HEK293 (cell line): ENCODE data around the gene JAK3.

Experiments used
- IKZF3 ChIP-seq: fragments of 450-650 bp; IDR thresholded peaks from 2 replicates; pipeline ENCODE4 v1.5.0; 2018; ENCODE audit warnings: missing biosample characterization, mild to moderate bottlenecking, missing genetic modification characterization, moderate library complexity
- KLF9 ChIP-seq: fragments of 450-650 bp; formaldehyde crosslinking; IDR thresholded peaks from 2 replicates; pipeline ENCODE4 v1.5.1; 2016; ENCODE audit warnings: missing biosample characterization, missing genetic modification characterization, low read depth
- REPIN1 ChIP-seq: fragments of 450-650 bp; formaldehyde crosslinking; IDR thresholded peaks from 2 replicates; pipeline ENCODE4 v1.5.1; 2017; ENCODE audit warnings: missing biosample characterization, missing genetic modification characterization, low read depth
- ZBTB17 ChIP-seq: fragments of 450-650 bp; formaldehyde crosslinking; IDR thresholded peaks from 2 replicates; pipeline ENCODE4 v1.5.1; 2016; ENCODE audit warnings: missing biosample characterization, missing genetic modification characterization
- ZBTB44 ChIP-seq: fragments of 450-650 bp; IDR thresholded peaks from 2 replicates; pipeline ENCODE4 v1.5.1; 2018; ENCODE audit warnings: missing biosample characterization, mild to moderate bottlenecking, missing genetic modification characterization
- ZBTB7A ChIP-seq: fragments of 450-650 bp; formaldehyde crosslinking; IDR thresholded peaks from 2 replicates; pipeline ENCODE4 v1.5.1; 2016; ENCODE audit warnings: low read depth, missing biosample characterization, missing genetic modification characterization
- ZEB2 ChIP-seq: fragments of 450-650 bp; formaldehyde crosslinking; IDR thresholded peaks from 2 replicates; pipeline ENCODE4 v1.5.1; 2016; ENCODE audit warnings: missing biosample characterization, missing genetic modification characterization
- ZFHX2 ChIP-seq: fragments of 450-650 bp; formaldehyde crosslinking; conservative IDR thresholded peaks from 2 replicates; pipeline ENCODE4 v1.5.1; 2016; ENCODE audit warnings: missing biosample characterization, missing genetic modification characterization
- ZIC2 ChIP-seq: fragments of 450-650 bp; formaldehyde crosslinking; IDR thresholded peaks from 2 replicates; pipeline ENCODE4 v1.5.1; 2016; ENCODE audit warnings: missing biosample characterization, missing genetic modification characterization
- ZNF112 ChIP-seq: fragments of 450-650 bp; formaldehyde crosslinking; IDR thresholded peaks from 2 replicates; pipeline ENCODE4 v1.5.0; 2017; ENCODE audit warnings: missing biosample characterization, missing genetic modification characterization
- ZNF350 ChIP-seq: fragments of 450-650 bp; formaldehyde crosslinking; IDR thresholded peaks from 2 replicates; pipeline ENCODE4 v1.5.0; 2017; ENCODE audit warnings: missing biosample characterization, mild to moderate bottlenecking, missing genetic modification characterization
- ZNF354C ChIP-seq: fragments of 450-650 bp; formaldehyde crosslinking; IDR thresholded peaks from 2 replicates; pipeline ENCODE4 v1.5.1; 2016; ENCODE audit warnings: missing biosample characterization, missing genetic modification characterization, low read depth, borderline replicate concordance
- ZNF37A ChIP-seq: fragments of 450-650 bp; IDR thresholded peaks from 2 replicates; pipeline ENCODE4 v1.5.1; 2018; ENCODE audit warnings: missing biosample characterization, missing genetic modification characterization
- ZNF394 ChIP-seq: fragments of 450-650 bp; formaldehyde crosslinking; IDR thresholded peaks from 2 replicates; pipeline ENCODE4 v1.5.1; 2016; ENCODE audit warnings: missing biosample characterization, missing genetic modification characterization, mild to moderate bottlenecking, moderate library complexity, borderline replicate concordance
- ZNF473 ChIP-seq: fragments of 450-650 bp; formaldehyde crosslinking; IDR thresholded peaks from 2 replicates; pipeline ENCODE4 v1.5.1; 2017; ENCODE audit warnings: missing biosample characterization, missing genetic modification characterization
- ZNF513 ChIP-seq: fragments of 450-650 bp; IDR thresholded peaks from 2 replicates; pipeline ENCODE4 v1.5.1; 2018; ENCODE audit warnings: missing biosample characterization, missing genetic modification characterization
- ZNF530 ChIP-seq: fragments of 450-650 bp; formaldehyde crosslinking; IDR thresholded peaks from 2 replicates; pipeline ENCODE4 v1.5.1; 2016; ENCODE audit warnings: low read depth, missing biosample characterization, missing genetic modification characterization
- ZNF548 ChIP-seq: fragments of 450-650 bp; formaldehyde crosslinking; IDR thresholded peaks from 2 replicates; pipeline ENCODE4 v1.5.1; 2016; ENCODE audit warnings: missing biosample characterization, missing genetic modification characterization
- ZNF571 ChIP-seq: fragments of 450-650 bp; formaldehyde crosslinking; IDR thresholded peaks from 2 replicates; pipeline ENCODE4 v1.5.0; 2017; ENCODE audit warnings: missing biosample characterization, missing genetic modification characterization
- ZNF664 ChIP-seq: fragments of 450-650 bp; formaldehyde crosslinking; IDR thresholded peaks from 2 replicates; pipeline ENCODE4 v1.5.1; 2016; ENCODE audit warnings: missing biosample characterization, missing genetic modification characterization
- ZSCAN16 ChIP-seq: fragments of 450-650 bp; formaldehyde crosslinking; IDR thresholded peaks from 2 replicates; pipeline ENCODE4 v1.5.1; 2016; ENCODE audit warnings: missing biosample characterization, missing genetic modification characterization
- ZSCAN30 ChIP-seq: fragments of 450-650 bp; IDR thresholded peaks from 2 replicates; pipeline ENCODE4 v1.5.1; 2018; ENCODE audit warnings: missing biosample characterization, mild to moderate bottlenecking, missing genetic modification characterization, moderate library complexity
- TF ChIP-seq, protein P1 (sequence below): fragments of 450-650 bp; formaldehyde crosslinking; IDR thresholded peaks from 2 replicates; pipeline ENCODE4 v1.5.1; 2016; ENCODE audit warnings: missing biosample characterization, missing genetic modification characterization
- TF ChIP-seq, protein P2 (sequence below): fragments of 450-650 bp; formaldehyde crosslinking; IDR thresholded peaks from 2 replicates; pipeline ENCODE4; 2016; ENCODE audit warnings: missing biosample characterization, missing genetic modification characterization

JAK3 gene

DNA sequence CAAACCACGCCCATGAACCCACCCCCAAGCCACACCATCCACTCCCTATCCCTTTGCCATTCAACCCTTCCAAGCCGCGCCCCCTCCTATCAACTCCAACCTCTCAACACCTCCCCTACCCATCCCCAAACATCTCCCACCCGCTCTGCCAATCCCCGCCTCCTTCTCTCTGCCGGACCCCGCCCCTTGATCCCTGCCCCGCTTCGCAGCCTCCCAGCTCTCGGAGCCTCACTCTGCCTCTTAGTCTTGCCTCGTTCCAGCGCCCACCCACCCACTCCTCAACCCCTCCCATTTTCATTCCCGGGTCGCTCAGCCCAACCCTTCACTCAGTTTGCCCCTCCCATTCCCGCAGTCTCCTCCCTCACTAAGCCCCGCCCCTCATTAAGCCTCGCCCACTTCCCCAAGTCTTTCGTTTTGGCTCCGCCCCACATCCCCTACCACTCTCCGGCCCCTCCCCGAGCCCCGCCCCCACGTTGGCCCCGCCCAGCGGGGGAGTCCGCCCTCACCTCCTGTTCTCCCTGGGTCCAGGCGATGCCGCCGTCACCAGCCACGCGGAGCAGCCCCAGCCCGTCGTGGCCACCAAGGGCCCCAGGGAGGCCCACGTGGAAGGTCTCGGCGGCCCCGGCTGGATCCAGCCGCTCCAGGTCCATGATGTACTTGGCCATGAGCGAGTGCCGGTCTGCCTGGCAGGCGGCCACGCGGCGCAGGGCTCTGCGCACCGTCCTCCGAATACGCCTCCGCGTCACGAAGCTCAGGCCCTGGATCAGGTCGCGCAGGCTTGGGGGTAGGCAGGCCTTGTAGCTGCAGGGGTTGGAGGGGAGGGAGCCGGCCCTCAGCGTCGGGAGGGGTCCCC is 5.7 kb downstream of the JAK3 start (continued):
- TF ChIP-seq ZNF112 = no peak
- TF ChIP-seq REPIN1 (tag by site-specific recombination) = no peak
- TF ChIP-seq ZNF354C (tag by site-specific recombination) = no peak
- TF ChIP-seq ZEB2 (tag by site-specific recombination) = peak; percentile 35; the same call in 1 of the 2 replicates
- TF ChIP-seq ZFHX2 (tag by site-specific recombination) = peak; percentile 72
- TF ChIP-seq ZNF530 (tag by site-specific recombination) = no peak
- TF ChIP-seq KLF9 = peak; percentile 91
- TF ChIP-seq ZBTB17 = peak; percentile 63; the same call in 1 of the 2 replicates
- TF ChIP-seq, protein P1, sequence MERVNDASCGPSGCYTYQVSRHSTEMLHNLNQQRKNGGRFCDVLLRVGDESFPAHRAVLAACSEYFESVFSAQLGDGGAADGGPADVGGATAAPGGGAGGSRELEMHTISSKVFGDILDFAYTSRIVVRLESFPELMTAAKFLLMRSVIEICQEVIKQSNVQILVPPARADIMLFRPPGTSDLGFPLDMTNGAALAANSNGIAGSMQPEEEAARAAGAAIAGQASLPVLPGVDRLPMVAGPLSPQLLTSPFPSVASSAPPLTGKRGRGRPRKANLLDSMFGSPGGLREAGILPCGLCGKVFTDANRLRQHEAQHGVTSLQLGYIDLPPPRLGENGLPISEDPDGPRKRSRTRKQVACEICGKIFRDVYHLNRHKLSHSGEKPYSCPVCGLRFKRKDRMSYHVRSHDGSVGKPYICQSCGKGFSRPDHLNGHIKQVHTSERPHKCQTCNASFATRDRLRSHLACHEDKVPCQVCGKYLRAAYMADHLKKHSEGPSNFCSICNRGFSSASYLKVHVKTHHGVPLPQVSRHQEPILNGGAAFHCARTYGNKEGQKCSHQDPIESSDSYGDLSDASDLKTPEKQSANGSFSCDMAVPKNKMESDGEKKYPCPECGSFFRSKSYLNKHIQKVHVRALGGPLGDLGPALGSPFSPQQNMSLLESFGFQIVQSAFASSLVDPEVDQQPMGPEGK = peak; percentile 93
- TF ChIP-seq ZNF513 (tag by site-specific recombination) = no peak
- TF ChIP-seq ZIC2 = no peak
- no peak for TF ChIP-seq ZNF548 (tag by site-specific recombination)
- TF ChIP-seq ZNF571 (tag by site-specific recombination) = no peak
- no peak for TF ChIP-seq ZNF37A (tag by site-specific recombination)
- TF ChIP-seq IKZF3 = no peak
- TF ChIP-seq ZNF350 (tag by site-specific recombination) = no peak
- TF ChIP-seq ZNF473 = no peak
- TF ChIP-seq, protein P2, sequence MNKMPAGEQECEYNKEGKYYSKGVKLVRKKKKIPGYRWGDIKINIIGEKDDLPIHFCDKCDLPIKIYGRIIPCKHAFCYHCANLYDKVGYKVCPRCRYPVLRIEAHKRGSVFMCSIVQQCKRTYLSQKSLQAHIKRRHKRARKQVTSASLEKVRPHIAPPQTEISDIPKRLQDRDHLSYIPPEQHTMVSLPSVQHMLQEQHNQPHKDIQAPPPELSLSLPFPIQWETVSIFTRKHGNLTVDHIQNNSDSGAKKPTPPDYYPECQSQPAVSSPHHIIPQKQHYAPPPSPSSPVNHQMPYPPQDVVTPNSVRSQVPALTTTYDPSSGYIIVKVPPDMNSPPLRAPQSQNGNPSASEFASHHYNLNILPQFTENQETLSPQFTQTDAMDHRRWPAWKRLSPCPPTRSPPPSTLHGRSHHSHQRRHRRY (tag by site-specific recombination) = no peak
- no peak for TF ChIP-seq ZBTB44 (tag by site-specific recombination)
- TF ChIP-seq ZSCAN16 (tag by site-specific recombination) = no peak
- TF ChIP-seq ZNF664 (tag by site-specific recombination) = no peak
- TF ChIP-seq ZBTB7A (tag by site-specific recombination) = peak; percentile 31; the same call in 1 of the 2 replicates
- TF ChIP-seq ZNF394 (tag by site-specific recombination) = no peak
- no peak for TF ChIP-seq ZSCAN30 (tag by site-specific recombination)
